ENCODE results near the gene PSMD5. TPM values are rescaled to one million over a fixed set of nuclear protein-coding genes. Genes with fewer than 3 reads are reported as not detected.

The PSMD5 gene
- polyA plus RNA-seq, 1 donor (not counting 4 experiments of a cell fraction or from before 2014, with no cell fraction given), result 55.2 TPM

- Histone ChIP-seq H3K4me1 (ENCODE audit: control insufficient read depth, extremely low read depth, insufficient read depth, low read length) (peaks cover 12% of the 10 kb centered on the region), H3K79me2 (ENCODE audit: control insufficient read depth, insufficient read depth, low read length) (peaks cover 22% of the 10 kb centered on the region), H3K4me2 (ENCODE audit: control insufficient read depth, extremely low read depth, insufficient read depth, low read depth, low read length) (no peak overlapping the region), H3K9me1 (ENCODE audit: control insufficient read depth, extremely low read depth, insufficient read depth, low read length) (no peaks in the 10 kb centered on the region), H4K20me1 (ENCODE audit: control insufficient read depth, extremely low read depth, insufficient read depth, low read length) (no peaks in the 10 kb centered on the region), H3K36me3 (ENCODE audit: control insufficient read depth in 2 of 2, extremely low read depth in 1 of 2, insufficient read depth in 2 of 2, low read length in 2 of 2) (no peaks in the 10 kb centered on the region), H3K27ac (ENCODE audit: control insufficient read depth, insufficient read depth, low read length) (no peak overlapping the region), H3K27me3 (ENCODE audit: control insufficient read depth, extremely low read depth, insufficient read depth, low read length) (no peaks in the 10 kb centered on the region), H3K4me3 (ENCODE audit: control insufficient read depth in 2 of 3, extremely low read depth in 1 of 3, insufficient read depth in 2 of 3, low read depth in 1 of 3, low read length in 3 of 3) (no peak overlapping the region), H3K9ac (ENCODE audit: control insufficient read depth, extremely low read depth, insufficient read depth, low read length) (no peak overlapping the region), H3K9me3 (ENCODE audit: control insufficient read depth, low read depth, low read length) (no peaks in the 10 kb centered on the region), H2AFZ (ENCODE audit: control insufficient read depth, low read length) (no peak overlapping the region)
- no peak for FAIRE-seq
- dilution Hi-C loops (cut with MboI; ENCODE audit: extremely low pct_ligation_motif_present, low sequenced_read_pairs), result no loop called here
- TF ChIP-seq EZH2 (IDR thresholded peaks at IDR 0.05; ENCODE audit: low read length) (no peak), CTCF (optimal IDR thresholded peaks at IDR 0.05 in 1 of 3, IDR thresholded peaks at IDR 0.05 in 1 of 3, conservative IDR thresholded peaks at IDR 0.05 in 1 of 3; ENCODE audit: extremely low read depth in 1 of 3, insufficient read depth in 2 of 3, low read length in 3 of 3) (no peak)
- no peak for DNase-seq (ENCODE audit: low read depth, low spot score)
These were observed 2.5 kb upstream of the PSMD5 start for GRCh38 chr9:120845255-120845654.

DNA sequence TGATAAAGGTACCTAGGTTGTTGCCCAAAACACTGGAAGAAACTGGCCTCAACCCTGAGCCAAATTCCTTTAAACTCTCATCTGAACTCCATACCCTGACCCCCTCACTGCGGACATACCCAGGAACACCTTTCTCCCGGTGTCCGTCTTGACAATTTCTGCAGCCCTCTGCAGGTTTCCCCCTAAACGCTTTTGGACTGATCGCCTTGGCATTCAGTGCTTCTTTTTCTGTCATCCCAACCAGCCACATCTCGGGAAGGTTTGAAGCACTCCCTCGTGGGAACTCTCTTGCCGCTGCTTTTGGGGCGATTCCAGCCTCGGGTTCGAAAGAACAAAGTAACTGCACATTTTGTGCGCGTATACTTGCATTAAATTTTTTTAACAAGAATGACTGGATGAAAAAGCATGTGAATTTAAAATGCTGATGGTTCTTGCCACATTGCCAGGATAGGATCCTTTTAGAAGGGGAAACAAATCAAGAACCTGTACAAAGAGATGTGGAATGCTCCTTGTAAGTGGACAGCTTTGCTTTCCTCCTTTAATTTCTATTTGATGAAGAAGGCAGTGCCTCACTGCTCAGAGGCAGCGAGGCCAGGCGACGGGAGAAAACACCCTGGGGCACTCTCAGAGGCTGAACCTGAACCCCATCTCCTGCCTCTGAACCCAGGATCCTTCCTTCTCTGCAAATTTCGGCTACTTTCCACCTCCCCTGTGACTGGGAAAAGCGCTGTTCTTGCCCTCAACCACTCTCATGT is 615 bp downstream of the PSMD5 start:
- DNase-seq (ENCODE audit: low read depth, low spot score) (no peak), FAIRE-seq (no peak)
- H3K4me3 ChIP-seq (ENCODE audit: control insufficient read depth in 2 of 3, extremely low read depth in 1 of 3, insufficient read depth in 2 of 3, low read depth in 1 of 3, low read length in 3 of 3), result peak overlapping the region; percentile 90 to 99 (median 96)
- peaks cover 50% of the 10 kb centered on the region for H3K79me2 ChIP-seq (ENCODE audit: control insufficient read depth, insufficient read depth, low read length)
- H3K9ac ChIP-seq (ENCODE audit: control insufficient read depth, extremely low read depth, insufficient read depth, low read length), result peak overlapping the region; percentile 100
- dilution Hi-C loops (cut with MboI; ENCODE audit: extremely low pct_ligation_motif_present, low sequenced_read_pairs), result no loop called here
- H2AFZ ChIP-seq (ENCODE audit: control insufficient read depth, low read length), result peak overlapping the region; percentile 83
- H3K9me3 ChIP-seq (ENCODE audit: control insufficient read depth, low read depth, low read length), result no peaks in the 10 kb centered on the region
- peaks cover 12% of the 10 kb centered on the region for H3K4me1 ChIP-seq (ENCODE audit: control insufficient read depth, extremely low read depth, insufficient read depth, low read length)
- no peaks in the 10 kb centered on the region for H3K9me1 ChIP-seq (ENCODE audit: control insufficient read depth, extremely low read depth, insufficient read depth, low read length)
- peaks cover 2 to 4% of the 10 kb centered on the region in 2 experiments for H3K36me3 ChIP-seq (ENCODE audit: control insufficient read depth in 2 of 2, extremely low read depth in 1 of 2, insufficient read depth in 2 of 2, low read length in 2 of 2)
- H3K4me2 ChIP-seq (ENCODE audit: control insufficient read depth, extremely low read depth, insufficient read depth, low read depth, low read length), result peak overlapping the region; percentile 94
- H3K27me3 ChIP-seq (ENCODE audit: control insufficient read depth, extremely low read depth, insufficient read depth, low read length), result no peaks in the 10 kb centered on the region
- no peak for TF ChIP-seq CTCF (optimal IDR thresholded peaks at IDR 0.05 in 1 of 3, IDR thresholded peaks at IDR 0.05 in 1 of 3, conservative IDR thresholded peaks at IDR 0.05 in 1 of 3; ENCODE audit: extremely low read depth in 1 of 3, insufficient read depth in 2 of 3, low read length in 3 of 3)
- TF ChIP-seq EZH2 (IDR thresholded peaks at IDR 0.05; ENCODE audit: low read length), result no peak
- H4K20me1 ChIP-seq (ENCODE audit: control insufficient read depth, extremely low read depth, insufficient read depth, low read length), result no peaks in the 10 kb centered on the region
- peak overlapping the region; percentile 94 for H3K27ac ChIP-seq (ENCODE audit: control insufficient read depth, insufficient read depth, low read length)
